Measurements from ENCODE around the gene FNDC1.

The FNDC1 gene

GRCh38 chr6:159214281-159214680, 45.1 kb downstream of the FNDC1 start:
- Histone ChIP-seq H3K27me3 (ENCODE audit: insufficient read depth, low read length, poor library complexity) (peaks cover 3% of the 10 kb centered on the region), H3K4me3 (ENCODE audit: low read depth in 1 of 2, low read length in 2 of 2) (no peak overlapping the region), H3K36me3 (ENCODE audit: insufficient read depth, low read length) (no peaks in the 10 kb centered on the region), H3K9me3 (ENCODE audit: insufficient read depth, low read length, severe bottlenecking) (no peaks in the 10 kb centered on the region), H3K79me2 (ENCODE audit: insufficient read depth, low read length) (no peaks in the 10 kb centered on the region), H3K27ac (ENCODE audit: low read length) (no peak overlapping the region), H3K9ac (ENCODE audit: low read depth, low read length) (no peak overlapping the region), H3K4me1 (ENCODE audit: insufficient read depth, low read length) (no peaks in the 10 kb centered on the region), H3K4me2 (ENCODE audit: insufficient read depth, low read length) (no peak overlapping the region), H4K20me1 (ENCODE audit: insufficient read depth, low read length) (no peaks in the 10 kb centered on the region), H2AFZ (ENCODE audit: low read depth, low read length) (no peak overlapping the region)
- ATAC-seq (ENCODE audit: insufficient read depth, low read depth) (no peak), DNase-seq (no peak)
- TF ChIP-seq EZH2 (IDR thresholded peaks at IDR 0.05; ENCODE audit: borderline replicate concordance, low read depth, low read length, severe bottlenecking): no peak

- Histone ChIP-seq H3K9me3 (ENCODE audit: insufficient read depth, low read length, severe bottlenecking) (no peaks in the 10 kb centered on the region), H4K20me1 (ENCODE audit: insufficient read depth, low read length) (no peaks in the 10 kb centered on the region), H3K27me3 (ENCODE audit: insufficient read depth, low read length, poor library complexity) (peaks cover 13% of the 10 kb centered on the region), H3K79me2 (ENCODE audit: insufficient read depth, low read length) (no peaks in the 10 kb centered on the region), H3K4me2 (ENCODE audit: insufficient read depth, low read length) (no peak overlapping the region), H3K27ac (ENCODE audit: low read length) (no peak overlapping the region), H3K4me1 (ENCODE audit: insufficient read depth, low read length) (no peaks in the 10 kb centered on the region), H2AFZ (ENCODE audit: low read depth, low read length) (no peak overlapping the region), H3K4me3 (ENCODE audit: low read depth in 1 of 2, low read length in 2 of 2) (no peak overlapping the region), H3K36me3 (ENCODE audit: insufficient read depth, low read length) (no peaks in the 10 kb centered on the region), H3K9ac (ENCODE audit: low read depth, low read length) (no peak overlapping the region)
- peak; percentile 18 for TF ChIP-seq CTCF (IDR thresholded peaks at IDR 0.05; ENCODE audit: borderline replicate concordance, extremely low read depth, low read length, poor library complexity, severe bottlenecking)
- no peak for TF ChIP-seq EZH2 (IDR thresholded peaks at IDR 0.05; ENCODE audit: borderline replicate concordance, low read depth, low read length, severe bottlenecking)
- ATAC-seq (ENCODE audit: insufficient read depth, low read depth) (no peak), DNase-seq (no peak)
Measured at GRCh38 chr6:159217595-159218275, 48.5 kb downstream of the FNDC1 start.

GRCh38 chr6:159220093-159220492, 50.9 kb downstream of the FNDC1 start:
- TF ChIP-seq CTCF (IDR thresholded peaks at IDR 0.05; ENCODE audit: borderline replicate concordance, extremely low read depth, low read length, poor library complexity, severe bottlenecking): no peak
- no peak for TF ChIP-seq EZH2 (IDR thresholded peaks at IDR 0.05; ENCODE audit: borderline replicate concordance, low read depth, low read length, severe bottlenecking)
- no peaks in the 10 kb centered on the region for H3K4me1 ChIP-seq (ENCODE audit: insufficient read depth, low read length)
- no peaks in the 10 kb centered on the region for H3K79me2 ChIP-seq (ENCODE audit: insufficient read depth, low read length)
- H3K9me3 ChIP-seq (ENCODE audit: insufficient read depth, low read length, severe bottlenecking): no peaks in the 10 kb centered on the region
- no peak overlapping the region for H3K27ac ChIP-seq (ENCODE audit: low read length)
- H4K20me1 ChIP-seq (ENCODE audit: insufficient read depth, low read length): no peaks in the 10 kb centered on the region
- ATAC-seq (ENCODE audit: insufficient read depth, low read depth): no peak
- DNase-seq: no peak
- H3K36me3 ChIP-seq (ENCODE audit: insufficient read depth, low read length): no peaks in the 10 kb centered on the region
- H2AFZ ChIP-seq (ENCODE audit: low read depth, low read length): no peak overlapping the region
- no peak overlapping the region for H3K4me2 ChIP-seq (ENCODE audit: insufficient read depth, low read length)
- no peak overlapping the region for H3K9ac ChIP-seq (ENCODE audit: low read depth, low read length)
- peaks cover 18% of the 10 kb centered on the region for H3K27me3 ChIP-seq (ENCODE audit: insufficient read depth, low read length, poor library complexity)
- no peak overlapping the region for H3K4me3 ChIP-seq (ENCODE audit: low read depth in 1 of 2, low read length in 2 of 2)

DNA sequence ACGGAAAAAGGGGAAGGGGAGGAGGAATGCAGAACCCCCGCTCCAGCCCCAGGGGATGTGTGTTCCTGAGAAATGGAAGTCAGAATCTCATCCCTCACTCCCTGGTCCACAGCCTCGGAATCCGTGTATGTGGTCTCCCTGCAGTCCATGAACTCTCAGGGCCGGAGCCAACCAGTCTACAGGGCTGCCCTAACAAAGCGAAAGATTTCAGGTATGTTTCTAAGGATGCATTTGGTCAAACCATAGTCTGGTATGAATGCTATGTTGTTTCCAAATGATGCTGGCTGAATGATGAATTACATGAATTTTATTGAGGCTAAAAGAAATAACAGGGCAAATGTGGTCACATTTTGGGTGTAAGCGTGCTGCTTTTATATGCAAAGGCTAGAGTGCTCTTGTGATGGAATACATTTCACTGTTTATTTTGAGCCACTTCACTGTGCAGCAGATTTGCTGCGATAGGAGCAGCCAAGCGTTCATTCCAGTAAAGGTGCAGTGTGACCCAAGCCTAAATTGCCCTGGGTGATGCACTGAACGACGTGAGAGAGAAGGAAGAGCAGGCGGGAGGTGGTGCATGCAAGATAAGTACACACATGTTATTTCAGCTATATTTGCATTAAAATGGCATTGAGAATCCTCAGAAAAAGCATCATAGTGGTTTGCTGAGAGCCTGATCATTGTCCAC, 52.4 kb downstream of the FNDC1 start:
- Histone ChIP-seq H3K4me2 (ENCODE audit: insufficient read depth, low read length) (no peak overlapping the region), H3K27ac (ENCODE audit: low read length) (no peak overlapping the region), H4K20me1 (ENCODE audit: insufficient read depth, low read length) (no peaks in the 10 kb centered on the region), H3K27me3 (ENCODE audit: insufficient read depth, low read length, poor library complexity) (peaks cover 18% of the 10 kb centered on the region), H2AFZ (ENCODE audit: low read depth, low read length) (no peak overlapping the region), H3K4me3 (ENCODE audit: low read depth in 1 of 2, low read length in 2 of 2) (no peak overlapping the region), H3K4me1 (ENCODE audit: insufficient read depth, low read length) (no peaks in the 10 kb centered on the region), H3K36me3 (ENCODE audit: insufficient read depth, low read length) (no peaks in the 10 kb centered on the region), H3K9ac (ENCODE audit: low read depth, low read length) (no peak overlapping the region), H3K79me2 (ENCODE audit: insufficient read depth, low read length) (no peaks in the 10 kb centered on the region), H3K9me3 (ENCODE audit: insufficient read depth, low read length, severe bottlenecking) (no peaks in the 10 kb centered on the region)
- no peak for TF ChIP-seq EZH2 (IDR thresholded peaks at IDR 0.05; ENCODE audit: borderline replicate concordance, low read depth, low read length, severe bottlenecking)
- no peak for TF ChIP-seq CTCF (IDR thresholded peaks at IDR 0.05; ENCODE audit: borderline replicate concordance, extremely low read depth, low read length, poor library complexity, severe bottlenecking)
- no peak for DNase-seq
- no peak for ATAC-seq (ENCODE audit: insufficient read depth, low read depth)

All from DND-41 (cell line).